Measurements from ENCODE around the gene TMC7.

GRCh38 chr16:18953547-18953946 lies 30.2 kb upstream of the TMC7 start:
- TF ChIP-seq CTCF (conservative IDR thresholded peaks at IDR 0.05 in 1 of 2, IDR thresholded peaks at IDR 0.05 in 1 of 2; ENCODE audit: low read depth in 1 of 2, low read length in 2 of 2) (no peak), EZH2 (IDR thresholded peaks at IDR 0.05; ENCODE audit: low read length, missing control alignments) (no peak)
